ENCODE measurements around the gene WNT5B. TPM values are rescaled to one million over a fixed set of nuclear protein-coding genes. Genes with fewer than 3 reads are reported as not detected.

Gene WNT5B
- total RNA-seq, 3 donors from 2014 or later = 2.7 to 10.8 (median 4.7) TPM

DNA sequence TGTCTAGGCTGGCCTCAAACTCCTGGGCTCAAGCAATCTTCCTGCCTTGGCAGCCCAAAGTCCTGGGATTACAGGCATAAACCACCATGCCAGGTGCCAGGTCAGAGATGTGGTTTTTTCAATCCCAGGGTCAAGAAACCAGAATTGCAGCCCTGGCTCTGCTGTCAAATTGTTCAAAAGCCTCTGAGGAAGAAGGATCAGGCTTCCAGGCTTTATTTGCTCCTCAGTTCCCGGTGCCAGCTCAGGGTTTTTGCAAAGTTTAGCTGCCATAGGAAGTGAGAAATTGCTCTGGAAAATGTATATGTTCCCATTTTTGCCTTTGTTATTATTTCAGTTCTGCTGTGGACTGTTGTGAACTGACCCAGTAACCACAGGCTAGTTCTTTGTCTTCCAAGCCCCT, 28.7 kb downstream of the WNT5B start:
- ATAC-seq (no peak), DNase-seq (no peak)
- Histone ChIP-seq H3K4me1 (ENCODE audit: low read depth) (peaks cover 13% of the 10 kb centered on the region), H3K9me3 (no peaks in the 10 kb centered on the region), H3K36me3 (ENCODE audit: low read depth) (no peaks in the 10 kb centered on the region), H3K4me3 (no peak overlapping the region)
- TF ChIP-seq, protein P1, sequence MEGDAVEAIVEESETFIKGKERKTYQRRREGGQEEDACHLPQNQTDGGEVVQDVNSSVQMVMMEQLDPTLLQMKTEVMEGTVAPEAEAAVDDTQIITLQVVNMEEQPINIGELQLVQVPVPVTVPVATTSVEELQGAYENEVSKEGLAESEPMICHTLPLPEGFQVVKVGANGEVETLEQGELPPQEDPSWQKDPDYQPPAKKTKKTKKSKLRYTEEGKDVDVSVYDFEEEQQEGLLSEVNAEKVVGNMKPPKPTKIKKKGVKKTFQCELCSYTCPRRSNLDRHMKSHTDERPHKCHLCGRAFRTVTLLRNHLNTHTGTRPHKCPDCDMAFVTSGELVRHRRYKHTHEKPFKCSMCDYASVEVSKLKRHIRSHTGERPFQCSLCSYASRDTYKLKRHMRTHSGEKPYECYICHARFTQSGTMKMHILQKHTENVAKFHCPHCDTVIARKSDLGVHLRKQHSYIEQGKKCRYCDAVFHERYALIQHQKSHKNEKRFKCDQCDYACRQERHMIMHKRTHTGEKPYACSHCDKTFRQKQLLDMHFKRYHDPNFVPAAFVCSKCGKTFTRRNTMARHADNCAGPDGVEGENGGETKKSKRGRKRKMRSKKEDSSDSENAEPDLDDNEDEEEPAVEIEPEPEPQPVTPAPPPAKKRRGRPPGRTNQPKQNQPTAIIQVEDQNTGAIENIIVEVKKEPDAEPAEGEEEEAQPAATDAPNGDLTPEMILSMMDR (IDR thresholded peaks at IDR 0.05) = no peak
- intact Hi-C loops (cut with DNase I, micrococcal nuclease) = loop anchor here in 1 of 2 donors (10.0 kb wide), 1 partner anchor 277 kb away; no protein-coding TSS in a partner anchor

DNA sequence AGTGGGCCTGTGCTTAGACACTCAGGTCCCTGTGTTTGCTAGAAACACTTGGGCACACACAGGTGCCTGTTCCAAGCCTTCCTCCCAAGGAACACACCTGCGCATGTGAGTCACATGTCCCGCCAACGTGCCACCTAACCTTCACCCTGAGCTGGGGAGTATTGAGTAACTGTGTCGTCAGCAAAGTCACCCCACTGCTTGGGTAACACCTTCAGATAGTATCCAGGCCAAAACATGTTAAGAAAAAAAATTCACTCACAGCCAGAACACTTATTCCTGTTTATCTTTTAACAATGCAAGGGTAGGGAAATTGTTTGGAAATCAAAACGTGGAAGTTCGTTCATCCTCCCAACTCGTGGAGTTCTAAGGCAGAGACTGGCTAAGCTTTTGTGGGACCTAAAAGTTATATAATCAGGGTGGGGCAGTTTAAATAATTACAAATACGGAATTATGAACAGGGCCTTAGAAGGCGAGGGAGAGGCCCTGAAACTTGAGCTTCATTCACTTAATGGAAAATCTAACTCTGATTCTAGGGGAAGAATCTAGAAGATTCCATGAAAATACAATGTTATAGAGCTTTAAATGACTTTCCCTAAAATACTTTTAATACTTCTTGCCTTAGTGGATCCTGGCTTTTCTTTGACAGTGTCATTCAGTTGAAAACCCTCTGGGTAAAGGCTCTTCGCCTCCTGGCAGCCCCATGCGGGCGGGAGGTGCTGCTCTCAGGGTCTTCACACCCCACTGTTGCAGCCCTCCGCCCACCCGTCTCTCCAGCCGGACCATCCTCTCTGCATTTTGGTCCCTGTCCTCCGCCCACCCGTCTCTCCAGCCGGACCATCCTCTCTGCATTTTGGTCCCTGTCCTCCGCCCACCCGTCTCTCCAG, 31.5 kb downstream of the WNT5B start:
- DNase-seq = peak; percentile 83 to 88 (median 85)
- peak; percentile 65 for ATAC-seq
- TF ChIP-seq, protein P1 (IDR thresholded peaks at IDR 0.05) = no peak
- H3K4me3 ChIP-seq = no peak overlapping the region
- H3K36me3 ChIP-seq (ENCODE audit: low read depth) = no peaks in the 10 kb centered on the region
- peaks cover 13% of the 10 kb centered on the region for H3K4me1 ChIP-seq (ENCODE audit: low read depth)
- H3K9me3 ChIP-seq = no peaks in the 10 kb centered on the region
- intact Hi-C loops (cut with DNase I, micrococcal nuclease) = no loop called here

DNA sequence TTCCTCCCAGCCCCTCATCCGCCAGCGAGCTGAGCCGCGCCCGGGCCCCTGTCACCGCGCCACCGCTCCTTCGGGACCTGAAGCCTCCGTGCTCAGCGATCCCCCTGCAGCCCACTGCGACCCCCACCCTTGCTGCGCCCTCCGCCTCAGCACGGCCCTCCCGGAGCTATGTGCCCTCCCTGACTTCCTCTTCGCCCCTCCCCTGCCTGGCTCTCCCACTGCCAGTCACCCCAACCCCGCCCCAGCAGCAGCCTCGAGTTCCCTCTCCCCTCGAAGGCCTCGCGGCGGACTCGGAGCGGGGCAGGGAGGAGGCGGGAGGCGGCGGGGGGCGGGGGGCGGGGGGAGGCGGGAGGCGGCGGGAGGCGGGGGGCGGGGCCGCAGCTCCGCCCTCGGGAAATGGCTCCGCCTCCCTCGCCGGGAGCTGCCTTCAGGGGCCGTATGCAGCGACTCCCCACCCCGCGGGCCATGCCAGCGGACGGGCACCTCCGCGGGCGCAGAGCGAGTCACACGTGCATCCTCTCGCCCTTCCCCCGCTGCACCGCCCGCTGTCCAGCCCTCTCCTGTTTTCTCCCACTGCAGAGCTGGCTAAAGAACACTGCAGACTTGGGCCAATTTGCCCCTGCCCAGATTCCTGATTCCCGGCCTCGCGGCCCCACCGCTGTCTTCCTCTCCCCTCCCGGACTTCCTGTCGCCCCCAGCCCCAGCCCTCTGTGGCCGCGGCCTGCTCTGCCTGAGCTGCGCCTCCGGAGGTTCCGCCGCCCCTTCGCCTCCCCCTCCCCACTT, 32.7 kb downstream of the WNT5B start:
- Histone ChIP-seq H3K36me3 (ENCODE audit: low read depth) (no peaks in the 10 kb centered on the region), H3K4me1 (ENCODE audit: low read depth) (peaks cover 18% of the 10 kb centered on the region), H3K4me3 (no peak overlapping the region), H3K9me3 (no peaks in the 10 kb centered on the region)
- DNase-seq (peak; percentile 93 to 97 (median 95)), ATAC-seq (peak; percentile 88)
- TF ChIP-seq, protein P1 (IDR thresholded peaks at IDR 0.05) = no peak
- intact Hi-C loops (cut with DNase I, micrococcal nuclease) = no loop called here

DNA sequence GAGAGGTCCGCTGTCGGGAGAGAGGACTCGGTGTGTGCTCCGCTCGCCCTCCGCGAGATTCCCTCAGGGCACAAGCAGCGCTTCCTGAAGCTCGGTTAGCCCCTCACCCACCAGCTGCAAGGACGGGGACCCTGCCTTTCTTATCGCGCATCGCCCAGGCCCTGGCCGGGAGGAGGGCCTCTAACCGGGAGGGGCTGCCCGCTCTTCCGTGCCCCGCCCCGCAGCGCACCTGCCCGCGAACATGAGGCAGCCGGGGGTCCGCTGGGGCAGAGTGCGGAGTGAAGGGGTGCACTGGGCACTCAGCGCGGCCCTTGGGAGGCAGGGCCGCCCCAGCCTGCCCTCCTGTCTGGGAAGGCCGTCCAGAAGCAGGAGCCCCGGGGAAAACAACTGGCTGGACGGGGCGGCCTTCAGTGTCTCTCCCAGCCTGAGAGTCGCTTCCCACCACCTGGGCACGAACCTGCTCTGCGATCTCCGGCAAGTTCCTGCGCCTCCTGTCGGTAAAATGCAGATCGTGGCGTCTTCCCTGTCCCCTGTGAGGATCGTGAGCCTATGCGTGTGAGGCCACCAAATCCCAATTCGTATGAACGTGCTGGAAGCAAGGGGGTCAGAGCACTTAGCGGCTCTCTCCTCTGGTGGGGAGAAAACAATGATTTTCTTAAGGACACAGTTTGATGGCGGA, 33.9 kb downstream of the WNT5B start:
- TF ChIP-seq, protein P1 (IDR thresholded peaks at IDR 0.05) = peak; percentile 62
- ATAC-seq = peak; percentile 55
- Histone ChIP-seq H3K4me1 (ENCODE audit: low read depth) (peaks cover 26% of the 10 kb centered on the region), H3K36me3 (ENCODE audit: low read depth) (no peaks in the 10 kb centered on the region), H3K4me3 (no peak overlapping the region), H3K9me3 (no peaks in the 10 kb centered on the region)
- peak; percentile 82 to 88 (median 88) for DNase-seq
- intact Hi-C loops (cut with DNase I, micrococcal nuclease) = no loop called here

DNA sequence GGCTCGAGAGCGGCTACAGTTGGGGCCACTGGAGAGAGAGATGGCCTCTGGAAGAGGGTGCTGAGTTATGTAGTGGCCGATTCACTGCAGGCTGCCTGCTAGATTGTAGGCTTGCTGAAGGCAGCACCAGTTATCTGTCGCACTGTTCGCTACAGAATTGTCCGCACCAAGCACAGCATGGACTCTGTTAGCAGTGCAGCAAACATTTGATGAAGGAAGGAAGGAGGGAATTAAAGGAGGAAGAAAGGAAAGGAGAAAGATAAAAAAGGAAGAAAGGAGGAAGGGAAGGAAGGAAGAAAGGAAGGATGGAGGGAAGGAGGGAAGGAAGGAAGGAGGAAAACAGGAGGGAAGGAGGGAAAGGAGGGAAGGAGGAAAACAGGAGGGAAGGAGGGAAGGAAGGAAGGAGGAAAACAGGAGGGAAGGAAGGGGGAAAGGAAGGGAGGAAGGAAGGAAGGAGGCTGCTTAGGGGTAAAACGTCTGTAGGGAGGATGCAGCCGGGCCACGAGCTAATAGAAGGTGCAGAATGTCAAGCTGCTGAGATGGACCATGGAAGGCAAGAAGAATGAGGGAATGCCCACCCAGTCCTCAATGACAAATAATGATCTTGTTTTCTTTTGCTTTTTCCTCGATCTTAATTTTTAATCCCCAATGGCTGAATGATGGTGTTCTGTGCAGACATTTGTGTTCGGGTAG, 34.6 kb downstream of the WNT5B start:
- no peak for DNase-seq
- TF ChIP-seq, protein P1 (IDR thresholded peaks at IDR 0.05) = no peak
- Histone ChIP-seq H3K36me3 (ENCODE audit: low read depth) (no peaks in the 10 kb centered on the region), H3K4me1 (ENCODE audit: low read depth) (peaks cover 32% of the 10 kb centered on the region), H3K4me3 (no peak overlapping the region), H3K9me3 (no peaks in the 10 kb centered on the region)
- ATAC-seq = no peak
- intact Hi-C loops (cut with DNase I, micrococcal nuclease) = no loop called here
